Astrocyte (in vitro differentiated cells and primary cell): Measurements from ENCODE around the gene CPN2.

ENCODE experiments used
- CTCF ChIP-seq: IDR thresholded peaks from 2 replicates; pipeline ENCODE4 v1.5.1; 2011; ENCODE audit warnings: low read depth, mild to moderate bottlenecking, inconsistent platforms, low read length, moderate library complexity; ENCODE audit not compliant: insufficient read depth
- EZH2 ChIP-seq: IDR thresholded peaks from 2 replicates; pipeline ENCODE4 v1.6.1; 2012; ENCODE audit warnings: mild to moderate bottlenecking, low read length, inconsistent platforms; ENCODE audit not compliant: insufficient read depth

GRCh38 chr3:194305356-194306108 lies 45.6 kb downstream of the CPN2 start:
- no peak for TF ChIP-seq CTCF
- TF ChIP-seq EZH2 = no peak
